DLD1 (cell line): Measurements from ENCODE around the gene POTEH.
"Not testable (repeated sequence)": the region's sequence is repeated elsewhere in the genome, so short reads cannot be mapped to it uniquely, and the experiment has no call there.

Experiments
- in situ Hi-C: cut with HindIII; loops from 2 replicates; pipeline ENCODE4 v1.10.0; 2017; ENCODE audit warnings: low sequenced_read_pairs

Gene POTEH

GRCh38 chr22:15689749-15690125 is at the start of gene POTEH:
POTEH (plus strand) TSS chr22:15690026; CDS start chr22:15690078, 52 bp downstream.
- in situ Hi-C loops = not testable (repeated sequence)

DNA sequence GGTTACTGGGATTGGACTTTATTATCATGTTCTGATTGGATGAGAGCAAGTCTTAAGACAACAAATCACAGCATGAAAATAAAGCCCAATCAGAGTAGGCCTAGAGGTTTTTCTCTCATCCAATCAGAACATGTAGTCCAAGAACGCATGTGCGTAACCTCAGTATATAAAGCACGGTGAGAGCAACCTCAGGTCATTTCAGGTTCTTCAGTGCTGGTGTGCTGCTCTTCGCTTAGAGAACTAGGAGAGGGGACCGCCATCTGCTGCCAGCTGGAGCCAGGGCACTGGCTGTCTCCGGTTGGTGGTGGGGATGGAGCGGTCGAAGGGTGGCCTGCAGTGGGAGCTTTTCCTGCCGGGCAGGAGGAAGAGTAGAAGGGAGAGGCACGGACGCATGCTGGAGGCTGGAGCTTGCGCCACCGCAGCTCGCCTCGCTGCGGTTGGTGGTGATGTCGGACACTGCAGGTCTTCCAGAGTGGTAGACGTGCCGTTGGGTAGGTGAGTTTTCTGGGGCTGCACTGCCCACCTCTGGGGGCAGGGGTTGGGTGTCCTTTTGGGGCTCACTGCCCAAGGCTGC is 47.5 kb upstream of the POTEH start:
- in situ Hi-C loops = not testable (repeated sequence)

- in situ Hi-C loops = not testable (repeated sequence)
These were observed 37.9 kb upstream of the POTEH start for GRCh38 chr22:15651954-15652353.

GRCh38 chr22:15652738-15653137 is 37.1 kb upstream of the POTEH start:
- in situ Hi-C loops = not testable (repeated sequence)

DNA sequence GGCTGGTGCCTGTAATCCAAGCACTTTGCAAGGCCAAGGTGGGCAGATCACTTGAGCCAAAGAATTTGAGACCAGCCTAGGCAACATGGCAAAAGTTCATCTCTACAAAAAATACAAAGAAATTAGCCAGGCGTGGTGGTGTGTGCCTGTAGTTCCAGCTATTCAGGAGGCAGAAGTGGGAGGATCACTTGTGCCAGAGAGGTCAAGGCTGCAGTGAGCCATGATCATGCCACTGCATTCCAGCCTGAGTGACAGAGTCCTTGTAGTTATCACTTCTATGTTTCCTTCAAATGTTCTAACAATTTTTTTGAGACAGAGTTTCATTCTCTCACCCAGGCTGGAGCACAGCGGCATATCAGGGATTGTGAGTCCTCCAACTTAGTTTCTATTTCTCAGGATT is 36.6 kb upstream of the POTEH start:
- in situ Hi-C loops = not testable (repeated sequence)

DNA sequence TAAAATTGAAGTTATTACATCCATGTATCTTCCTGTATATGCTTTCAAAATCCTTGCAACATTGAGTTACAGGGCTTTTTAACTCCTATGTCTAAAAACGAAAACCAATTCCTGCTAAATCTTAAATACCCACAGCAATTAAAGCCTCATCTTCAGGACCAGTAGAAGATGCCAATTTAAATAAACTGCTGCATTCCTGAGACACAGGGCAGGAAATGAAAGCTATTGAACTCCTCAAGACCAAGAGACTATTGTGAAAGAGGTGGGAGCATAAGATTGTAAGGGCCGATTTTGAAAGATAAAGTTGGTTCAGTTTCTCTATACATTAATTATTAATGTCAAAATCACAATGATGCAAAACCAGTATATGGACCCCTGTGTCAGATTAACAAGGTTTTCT is 28.7 kb upstream of the POTEH start:
- in situ Hi-C loops = not testable (repeated sequence)

DNA sequence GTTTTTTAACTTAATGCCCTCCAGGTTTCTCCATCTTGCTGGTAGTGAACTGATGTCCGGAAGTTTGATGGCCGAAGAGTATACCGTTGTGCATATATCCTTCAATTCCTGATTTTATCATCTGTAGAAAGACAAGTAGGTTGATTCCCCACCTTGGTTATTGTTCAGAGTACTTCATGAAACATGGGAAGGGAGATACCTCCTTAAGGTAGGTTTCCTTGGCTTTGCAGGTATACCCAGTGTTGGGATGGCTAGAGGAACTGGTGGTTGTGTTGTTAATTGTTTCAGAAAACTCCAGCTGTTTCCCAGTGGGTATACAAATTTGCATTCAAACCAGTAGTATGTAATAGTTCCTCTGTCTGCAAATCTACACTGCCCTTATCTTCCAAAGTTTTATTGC is 25.1 kb upstream of the POTEH start:
- in situ Hi-C loops = not testable (repeated sequence)

GRCh38 chr22:15665478-15665877 is 24.3 kb upstream of the POTEH start:
- in situ Hi-C loops = not testable (repeated sequence)

DNA sequence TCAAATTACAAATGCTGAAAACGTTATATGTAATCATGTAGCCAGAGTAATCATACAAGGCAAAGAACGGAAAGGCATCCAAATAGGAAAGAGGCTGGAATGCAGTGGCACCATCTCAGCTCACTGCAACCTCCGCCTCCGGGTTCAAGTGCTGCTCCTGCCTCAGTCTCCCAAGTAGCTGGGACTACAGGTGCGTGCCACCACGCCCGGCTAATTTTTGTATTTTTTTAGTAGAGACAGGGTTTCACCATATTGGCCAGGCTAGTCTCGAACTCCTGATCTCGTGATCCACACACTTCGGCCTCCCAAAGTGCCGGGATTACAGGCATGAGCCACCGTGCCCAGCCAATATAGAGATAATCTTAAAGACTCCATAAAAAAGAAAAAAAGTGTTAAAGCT is 20.4 kb upstream of the POTEH start:
- in situ Hi-C loops = not testable (repeated sequence)

- in situ Hi-C loops = not testable (repeated sequence)
These were observed 10.1 kb upstream of the POTEH start for GRCh38 chr22:15679702-15680101.

DNA sequence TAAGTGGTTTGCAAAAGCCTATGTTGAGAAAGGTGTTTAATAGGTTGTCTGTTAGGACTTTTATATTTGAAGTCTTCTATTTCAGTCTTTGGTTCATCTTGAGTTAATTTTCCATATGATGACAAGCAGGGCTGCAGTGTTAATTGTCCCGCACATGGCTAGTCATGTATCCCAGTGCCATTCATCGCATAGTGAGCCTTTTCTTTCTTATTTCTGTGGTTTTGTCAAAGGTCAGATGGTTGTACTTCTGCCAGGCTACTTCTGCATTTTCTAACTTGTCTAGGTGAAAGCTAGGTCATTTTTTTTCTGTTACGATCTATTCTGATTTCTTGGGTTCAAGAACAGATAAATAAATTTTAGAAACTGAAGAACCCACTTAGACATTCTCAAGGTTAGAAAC is 5.7 kb upstream of the POTEH start:
- in situ Hi-C loops = not testable (repeated sequence)

DNA sequence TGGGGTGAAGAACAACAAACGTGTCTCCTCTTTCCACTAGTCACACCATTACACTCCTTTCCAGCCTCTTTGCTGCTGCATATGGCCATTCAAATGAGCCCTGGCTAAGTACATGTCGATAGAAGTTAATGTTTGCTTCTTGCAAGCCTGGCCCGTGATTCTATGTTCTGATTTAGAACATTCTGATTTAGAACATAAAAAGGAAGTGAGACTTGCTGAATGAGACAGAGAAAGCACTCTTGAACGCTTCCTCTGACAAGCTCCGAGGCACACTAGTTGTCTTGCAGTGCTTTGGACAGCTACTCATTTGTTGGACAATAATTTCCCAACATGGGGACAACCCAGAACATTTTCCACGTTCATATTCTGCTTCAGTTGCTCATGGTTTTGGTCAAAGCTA is 5.1 kb upstream of the POTEH start:
- in situ Hi-C loops = not testable (repeated sequence)

GRCh38 chr22:15685641-15686040 is 4.2 kb upstream of the POTEH start:
- in situ Hi-C loops = not testable (repeated sequence)

- in situ Hi-C loops = not testable (repeated sequence)
These were observed 2.7 kb upstream of the POTEH start for GRCh38 chr22:15687086-15687485.

DNA sequence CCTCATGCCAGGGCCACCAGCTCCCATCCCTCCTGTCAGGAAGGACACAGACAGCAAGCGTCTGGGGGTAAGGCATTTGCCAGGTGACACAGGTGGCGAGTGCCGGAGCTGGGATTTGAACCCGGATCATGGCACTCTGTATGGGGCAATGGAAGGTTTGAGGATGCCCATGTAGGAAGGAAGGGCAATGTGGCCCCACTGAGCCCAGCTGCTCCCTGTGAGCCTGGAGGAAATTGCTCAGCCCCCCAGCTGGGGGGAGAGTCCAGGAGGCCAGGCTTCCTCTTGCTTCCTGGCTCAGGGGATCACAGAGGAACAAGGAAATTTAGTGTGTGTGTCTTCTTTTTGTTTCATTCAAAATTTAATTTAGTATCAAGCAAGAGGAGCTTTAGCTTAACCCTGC is 2.1 kb upstream of the POTEH start:
- in situ Hi-C loops = not testable (repeated sequence)

DNA sequence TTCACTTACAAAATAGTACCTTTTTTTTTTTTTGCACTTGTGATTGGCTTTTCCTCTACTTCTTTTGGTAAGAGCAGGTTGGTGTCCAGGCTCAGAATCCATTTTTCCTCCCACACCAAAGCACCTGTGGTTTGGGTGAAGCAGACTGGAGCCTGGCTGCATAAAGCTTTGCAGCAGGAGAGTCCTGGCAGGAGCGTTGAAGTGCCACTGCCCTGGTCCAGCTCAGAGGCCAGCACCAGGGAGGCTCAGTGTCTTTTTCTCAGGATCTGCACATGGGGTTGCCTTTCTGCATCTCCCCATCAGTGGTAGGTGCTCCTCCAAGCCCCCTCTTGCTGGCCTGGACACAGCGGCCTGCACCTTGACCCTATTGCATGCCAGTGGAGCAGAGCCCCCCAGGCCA is 1.7 kb upstream of the POTEH start:
- in situ Hi-C loops = not testable (repeated sequence)

GRCh38 chr22:15689012-15689748 is 646 bp upstream of the POTEH start:
- in situ Hi-C loops = not testable (repeated sequence)

DNA sequence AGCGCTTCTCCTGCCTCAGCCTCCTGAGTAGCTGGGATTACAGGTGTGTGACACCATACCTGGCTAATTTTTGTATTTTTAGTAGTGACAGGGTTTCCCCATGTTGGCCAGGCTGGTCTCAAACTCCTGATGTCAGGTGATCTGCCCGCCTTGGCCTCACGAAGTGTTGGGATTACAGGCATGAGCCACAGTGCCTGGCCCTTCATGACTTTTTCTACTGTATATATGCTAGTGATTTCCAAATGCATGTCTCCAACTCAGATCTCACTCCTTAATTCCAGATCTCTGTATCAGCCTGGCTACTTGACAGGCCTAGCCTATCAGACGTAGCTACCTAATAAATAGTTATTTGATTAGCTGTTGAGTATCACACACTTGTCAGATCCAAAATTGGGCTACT is 23.8 kb downstream of the POTEH start:
- in situ Hi-C loops = not testable (repeated sequence)

- in situ Hi-C loops = not testable (repeated sequence)
These were observed 24.3 kb downstream of the POTEH start for GRCh38 chr22:15714125-15714524.

- in situ Hi-C loops = not testable (repeated sequence)
These were observed 32.1 kb downstream of the POTEH start for GRCh38 chr22:15721884-15722283.

GRCh38 chr22:15729209-15729917 is 39.5 kb downstream of the POTEH start:
- in situ Hi-C loops = not testable (repeated sequence)

DNA sequence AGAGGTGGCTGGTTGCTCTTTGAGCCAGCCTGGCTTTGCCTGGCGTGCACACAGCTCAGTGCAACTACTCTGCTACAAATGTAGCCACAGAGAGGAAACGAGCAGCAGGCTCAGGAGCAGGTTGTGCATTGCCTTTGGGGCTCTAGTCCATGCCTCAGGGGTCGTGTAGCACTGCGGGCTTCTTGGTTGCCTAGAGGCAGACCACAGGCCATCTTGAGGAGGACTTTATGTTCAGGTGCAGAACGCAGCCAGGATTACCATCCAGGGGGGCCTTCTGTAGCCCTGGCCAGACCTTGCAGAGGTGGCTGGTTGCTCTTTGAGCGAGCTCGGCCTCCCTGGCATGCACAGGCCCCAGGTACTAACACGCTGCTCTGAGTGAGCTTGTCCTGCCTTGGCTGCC is 41.2 kb downstream of the POTEH start:
- in situ Hi-C loops = not testable (repeated sequence)
